Activated CD8-positive, alpha-beta T cell treated with anti-CD3 and anti-CD28 coated beads for 36 hours (primary cell): ENCODE data around the gene PRKRA. TPM values are rescaled to one million over a fixed set of nuclear protein-coding genes. Genes with fewer than 3 reads are reported as not detected.

ENCODE experiments used
- ATAC-seq: fragments of 200-7000 bp; cut with Tn5 transposase; one replicate; pipeline ENCODE4 v1.10.0; 2021; ENCODE audit warnings: mild to moderate bottlenecking, moderate library complexity
- CTCF ChIA-PET: fragments of 350-600 bp; sonication (Branson Sonifier 250); formaldehyde crosslinking; loops from one replicate; lab custom pipeline; 2021; ENCODE audit warnings: antibody characterized with exemption; lab: Charles Lee
- POLR2A ChIA-PET: fragments of 350-600 bp; sonication (Branson Sonifier 250); formaldehyde crosslinking; loops from one replicate; lab custom pipeline; 2021; ENCODE audit warnings: antibody characterized with exemption; lab: Charles Lee
- DNase-seq: peaks from one replicate; pipeline ENCODE4 v3.0.0-alpha.2; 2020
- H3K27ac Mint-ChIP-seq: one replicate; pipeline ENCODE4 v1.8.0; 2021; ENCODE audit warnings: mild to moderate bottlenecking, mixed read lengths
- H3K27me3 Mint-ChIP-seq: one replicate; pipeline ENCODE4 v1.8.0; 2021; ENCODE audit warnings: mixed read lengths
- H3K36me3 Mint-ChIP-seq: one replicate; pipeline ENCODE4 v1.8.0; 2021; ENCODE audit warnings: low read depth, mixed read lengths
- H3K4me1 Mint-ChIP-seq: one replicate; pipeline ENCODE4 v1.8.0; 2021; ENCODE audit warnings: low read depth, mixed read lengths
- H3K4me3 Mint-ChIP-seq: one replicate; pipeline ENCODE4 v1.8.0; 2021; ENCODE audit warnings: mild to moderate bottlenecking, moderate library complexity, mixed read lengths
- H3K9me3 Mint-ChIP-seq: one replicate; pipeline ENCODE4 v1.8.0; 2021; ENCODE audit warnings: mixed read lengths
- intact Hi-C: fragments of 100-400 bp; cut with micrococcal nuclease; formaldehyde crosslinking; loops from one replicate; pipeline ENCODE4 v1.10.0; 2022
- total RNA-seq, 2 experiments: library from RNA; stranded (reverse); gene quantifications; one replicate each; pipeline ENCODE4 v1.2.3, GENCODE V29; 2021
- TF ChIP-seq, protein P1 (sequence below): fragments of 200-600 bp; IDR thresholded peaks from one replicate; pipeline ENCODE4 v1.8.0; 2022; ENCODE audit warnings: antibody characterized with exemption, mild to moderate bottlenecking

PRKRA gene
- total RNA-seq, 2 experiments from 2014 or later, result 74.8 to 78.0 TPM

DNA sequence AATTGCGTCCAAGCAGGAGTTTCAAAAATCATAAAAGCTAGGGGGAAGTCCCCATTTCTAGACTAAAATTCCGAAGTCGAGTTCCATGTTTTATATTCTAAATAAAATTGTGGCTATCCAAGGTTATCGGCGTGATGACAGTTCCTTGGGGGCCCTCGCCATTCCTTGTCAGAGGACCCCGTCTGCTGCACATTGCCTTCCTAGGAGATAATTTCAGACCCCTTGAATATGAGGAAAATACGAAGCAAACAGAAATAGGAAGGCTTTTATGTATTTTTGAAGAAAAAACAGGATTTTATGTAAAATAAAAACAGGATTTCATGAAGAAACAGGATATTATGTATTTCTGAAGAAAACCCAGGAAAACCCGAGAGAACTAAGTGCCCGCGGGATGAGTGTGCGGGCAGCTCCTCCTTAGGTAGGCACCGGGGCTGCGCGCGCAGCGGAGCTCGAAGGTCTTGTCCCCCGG, 28.8 kb upstream of the PRKRA start:
- H3K4me1 Mint-ChIP-seq, result peaks cover 38% of the 10 kb centered on the region
- ChIA-PET CTCF (interaction anchor here (1.0 to 2.3 kb wide), 12 partner anchors 8 to 122 kb away, joined by 3 to 13 read pairs (median 4); partner anchors contain the start of genes PJVK and PRKRA), POLR2A (interaction anchor here (1.0 to 1.6 kb wide), 4 partner anchors 13 to 221 kb away, joined by 3 to 5 read pairs (median 3); no protein-coding TSS in a partner anchor)
- H3K27me3 Mint-ChIP-seq, result no peaks in the 10 kb centered on the region
- TF ChIP-seq, protein P1, sequence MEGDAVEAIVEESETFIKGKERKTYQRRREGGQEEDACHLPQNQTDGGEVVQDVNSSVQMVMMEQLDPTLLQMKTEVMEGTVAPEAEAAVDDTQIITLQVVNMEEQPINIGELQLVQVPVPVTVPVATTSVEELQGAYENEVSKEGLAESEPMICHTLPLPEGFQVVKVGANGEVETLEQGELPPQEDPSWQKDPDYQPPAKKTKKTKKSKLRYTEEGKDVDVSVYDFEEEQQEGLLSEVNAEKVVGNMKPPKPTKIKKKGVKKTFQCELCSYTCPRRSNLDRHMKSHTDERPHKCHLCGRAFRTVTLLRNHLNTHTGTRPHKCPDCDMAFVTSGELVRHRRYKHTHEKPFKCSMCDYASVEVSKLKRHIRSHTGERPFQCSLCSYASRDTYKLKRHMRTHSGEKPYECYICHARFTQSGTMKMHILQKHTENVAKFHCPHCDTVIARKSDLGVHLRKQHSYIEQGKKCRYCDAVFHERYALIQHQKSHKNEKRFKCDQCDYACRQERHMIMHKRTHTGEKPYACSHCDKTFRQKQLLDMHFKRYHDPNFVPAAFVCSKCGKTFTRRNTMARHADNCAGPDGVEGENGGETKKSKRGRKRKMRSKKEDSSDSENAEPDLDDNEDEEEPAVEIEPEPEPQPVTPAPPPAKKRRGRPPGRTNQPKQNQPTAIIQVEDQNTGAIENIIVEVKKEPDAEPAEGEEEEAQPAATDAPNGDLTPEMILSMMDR, result no peak
- no peak for DNase-seq
- intact Hi-C loops, result loop anchor here (2.0 kb wide), 1 partner anchor 43 kb away; no protein-coding TSS in a partner anchor
- no peaks in the 10 kb centered on the region for H3K9me3 Mint-ChIP-seq
- H3K27ac Mint-ChIP-seq, result peak overlapping the region; percentile 85
- no peak for ATAC-seq
- peaks cover 4% of the 10 kb centered on the region for H3K36me3 Mint-ChIP-seq
- peak overlapping the region; percentile 83 for H3K4me3 Mint-ChIP-seq

DNA sequence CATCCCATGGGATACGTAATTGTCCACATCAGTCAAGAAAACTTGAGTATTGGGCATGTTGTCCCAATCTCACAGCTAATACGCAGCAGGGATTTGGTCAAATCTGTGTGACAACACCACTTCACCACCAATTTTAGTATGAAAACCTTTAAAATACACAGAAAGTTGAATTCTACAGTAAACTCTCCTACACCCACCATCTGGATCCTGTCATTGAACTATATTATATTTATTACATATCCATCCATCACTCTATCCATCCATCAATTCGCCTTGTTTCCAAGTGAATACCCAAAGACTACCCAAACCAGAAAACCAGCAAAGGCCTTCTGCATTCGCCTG, 28.3 kb upstream of the PRKRA start:
- H3K4me3 Mint-ChIP-seq, result peak overlapping the region; percentile 83
- peak overlapping the region; percentile 95 for H3K27ac Mint-ChIP-seq
- no peak for ATAC-seq
- H3K27me3 Mint-ChIP-seq, result no peaks in the 10 kb centered on the region
- CTCF ChIA-PET, result interaction anchor here (1.0 to 2.3 kb wide), 12 partner anchors 8 to 123 kb away, joined by 3 to 13 read pairs (median 4); partner anchors contain the start of genes PJVK and PRKRA
- TF ChIP-seq, protein P1, result peak; percentile 60
- H3K4me1 Mint-ChIP-seq, result peaks cover 33% of the 10 kb centered on the region
- H3K9me3 Mint-ChIP-seq, result no peaks in the 10 kb centered on the region
- POLR2A ChIA-PET, result interaction anchor here (1.0 to 1.6 kb wide), 5 partner anchors 12 to 221 kb away, joined by 3 to 5 read pairs (median 3); partner anchors contain the start of genes PJVK and PRKRA
- intact Hi-C loops, result no loop called here
- peaks cover 4% of the 10 kb centered on the region for H3K36me3 Mint-ChIP-seq
- DNase-seq, result no peak

DNA sequence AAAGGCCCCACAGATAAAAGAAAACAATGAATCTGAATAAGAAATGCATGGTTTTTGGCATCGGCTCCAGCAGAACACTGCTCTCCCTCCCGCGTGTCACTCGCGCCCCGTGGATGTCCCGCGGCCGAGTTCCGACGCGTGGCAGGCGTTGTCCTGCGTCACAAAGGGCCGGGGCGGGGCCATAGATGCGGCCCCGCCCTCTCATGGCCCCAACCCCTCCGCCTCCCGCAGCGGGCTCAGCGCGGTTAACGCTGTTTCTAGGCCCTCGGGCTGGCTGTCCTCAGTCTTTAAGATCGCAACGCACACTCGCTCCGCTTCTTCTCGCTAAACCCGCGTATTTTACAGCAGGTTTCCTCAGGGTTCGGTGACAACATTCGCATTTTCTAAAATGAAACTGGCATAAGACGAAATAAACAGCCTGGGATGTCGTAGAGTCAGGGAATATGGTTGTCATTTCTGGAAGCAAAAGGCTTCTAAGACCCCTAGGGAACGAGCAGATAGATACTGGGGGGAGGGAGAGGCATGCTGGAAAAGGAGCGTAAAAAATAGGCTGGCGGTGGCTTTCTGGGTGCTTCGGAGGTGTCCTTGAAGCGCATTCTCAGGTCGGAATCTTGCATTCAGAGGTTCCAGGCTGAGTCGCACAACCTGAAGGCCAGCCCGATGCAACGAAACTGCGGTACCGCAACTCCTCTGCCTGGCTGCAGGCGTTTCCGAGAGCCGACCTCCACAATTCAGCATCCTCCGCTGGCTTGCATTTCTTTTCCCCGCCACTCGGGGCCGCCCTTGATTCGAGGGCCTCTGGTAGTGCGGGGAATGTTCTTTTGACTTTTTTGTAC, 27.7 kb upstream of the PRKRA start, which contains the start of gene FKBP7:
TSS of gene FKBP7 (minus strand) at position 162 of the 836 bp plus-strand sequence. CDS start at position 61, 101 bp downstream.
- CTCF ChIA-PET, result interaction anchor here (1.0 to 2.3 kb wide), 9 partner anchors 10 to 124 kb away, joined by 3 to 13 read pairs (median 3); partner anchors contain the start of genes PJVK and PRKRA
- Mint-ChIP-seq H3K27me3 (no peaks in the 10 kb centered on the region), H3K36me3 (peaks cover 4% of the 10 kb centered on the region), H3K4me3 (peak within 1 kb of the TSS; percentile 83), H3K27ac (peak within 1 kb of the TSS; percentile 95), H3K9me3 (no peaks in the 10 kb centered on the region), H3K4me1 (peaks cover 33% of the 10 kb centered on the region)
- intact Hi-C loops, result no loop called here
- TF ChIP-seq, protein P1, result peak; percentile 96
- peak; percentile 84 for DNase-seq
- POLR2A ChIA-PET, result interaction anchor here (1.0 to 1.6 kb wide), 2 partner anchors 28 to 222 kb away, joined by 3 read pairs; partner anchors contain the start of genes PJVK and PRKRA
- peak; percentile 72 for ATAC-seq

DNA sequence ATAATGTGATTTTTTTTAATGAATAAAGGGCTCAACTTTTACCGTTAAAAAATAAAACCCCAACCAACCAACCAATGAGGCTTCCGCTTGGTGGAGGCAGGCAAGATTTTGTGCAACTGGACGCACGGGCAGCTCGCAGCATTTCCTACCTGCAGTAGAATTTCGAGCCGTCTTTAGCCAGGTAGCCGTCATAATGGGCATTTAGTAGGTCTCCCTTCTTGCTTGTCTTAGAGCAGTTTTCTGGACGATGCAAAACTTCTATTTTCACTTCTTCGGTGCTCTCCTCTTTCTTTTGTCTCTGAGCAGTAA, 27.1 kb upstream of the PRKRA start:
- Mint-ChIP-seq H3K4me1 (peaks cover 36% of the 10 kb centered on the region), H3K4me3 (peak overlapping the region; percentile 83), H3K36me3 (peaks cover 4% of the 10 kb centered on the region), H3K27ac (peak overlapping the region; percentile 95), H3K27me3 (no peaks in the 10 kb centered on the region), H3K9me3 (no peaks in the 10 kb centered on the region)
- peak; percentile 25 for DNase-seq
- ChIA-PET CTCF (interaction anchor here (1.2 to 2.3 kb wide), 2 partner anchors 27 to 40 kb away, joined by 3 to 9 read pairs; partner anchors contain the start of genes PJVK and PRKRA), POLR2A (interaction anchor here (1.6 kb wide), 1 partner anchor 27 kb away, joined by 3 read pairs; the partner anchor contains the start of genes PJVK and PRKRA)
- TF ChIP-seq, protein P1, result no peak
- no peak for ATAC-seq
- intact Hi-C loops, result no loop called here
